HG03469 (cell line): ENCODE results near the gene PTTG2.

ENCODE experiments used
- ATAC-seq: cut with Tn5 transposase; IDR thresholded peaks from one replicate; pipeline ENCODE4 v1.9.1; 2021; ENCODE audit warnings: mild to moderate bottlenecking, moderate library complexity, moderate number of reproducible peaks; ENCODE audit not compliant: unreplicated experiment

PTTG2 gene

GRCh38 chr4:37982736-37983135 is 22.5 kb downstream of the PTTG2 start:
- ATAC-seq, result no peak

- no peak for ATAC-seq
These were observed 23.8 kb downstream of the PTTG2 start for GRCh38 chr4:37983951-37984350.

- no peak for ATAC-seq
These were observed 25.6 kb downstream of the PTTG2 start for GRCh38 chr4:37985730-37986275.

- ATAC-seq, result no peak
These were observed 28.5 kb downstream of the PTTG2 start for GRCh38 chr4:37988670-37989069.

- no peak for ATAC-seq
These were observed 29.4 kb downstream of the PTTG2 start for GRCh38 chr4:37989398-37990260.

GRCh38 chr4:37990731-37991245 is 30.6 kb downstream of the PTTG2 start:
- ATAC-seq, result no peak

GRCh38 chr4:37991623-37992410 is 31.6 kb downstream of the PTTG2 start:
- no peak for ATAC-seq

GRCh38 chr4:37993806-37994205 is 33.6 kb downstream of the PTTG2 start:
- ATAC-seq, result no peak

GRCh38 chr4:37994569-37994968 is 34.4 kb downstream of the PTTG2 start:
- ATAC-seq, result no peak

GRCh38 chr4:37995299-37995821 is 35.2 kb downstream of the PTTG2 start:
- no peak for ATAC-seq

GRCh38 chr4:37995981-37996775 is 36.0 kb downstream of the PTTG2 start:
- ATAC-seq, result no peak

GRCh38 chr4:37998226-37998625 is 38.0 kb downstream of the PTTG2 start:
- ATAC-seq, result no peak

GRCh38 chr4:37999000-37999716 is 39.0 kb downstream of the PTTG2 start:
- ATAC-seq, result no peak

- ATAC-seq, result no peak
These were observed 39.8 kb downstream of the PTTG2 start for GRCh38 chr4:37999965-38000364.

GRCh38 chr4:38001927-38002326 is 41.7 kb downstream of the PTTG2 start:
- no peak for ATAC-seq

- ATAC-seq, result no peak
These were observed 42.4 kb downstream of the PTTG2 start for GRCh38 chr4:38002451-38003071.

- ATAC-seq, result no peak
These were observed 42.9 kb downstream of the PTTG2 start for GRCh38 chr4:38003102-38003501.

GRCh38 chr4:38003628-38004027 is 43.4 kb downstream of the PTTG2 start:
- no peak for ATAC-seq

GRCh38 chr4:38004062-38004461 is 43.9 kb downstream of the PTTG2 start:
- ATAC-seq, result no peak
